Umbilical cord (tissue), 2 donors: ENCODE data around the gene TRMT2A. TPM values are rescaled to one million over a fixed set of nuclear protein-coding genes. Genes with fewer than 3 reads are reported as not detected.
A peak's percentile ranks its signal among the peaks of the same experiment; 100 is the strongest.

Experiments
- DNase-seq: peaks from one replicate; pipeline ENCODE4 v3.0.0-alpha.2; 2015; ENCODE audit warnings: low spot score
- total RNA-seq: library from RNA; depleted of rRNA; stranded (reverse); fragments of >200 nt; gene quantifications from one replicate; pipeline ENCODE4 v1.2.3, GENCODE V29; 2014; ENCODE audit warnings: low replicate concordance; ENCODE audit not compliant: insufficient read depth

Gene TRMT2A
- total RNA-seq, 1 donor from 2014 or later, result 30.8 TPM

DNA sequence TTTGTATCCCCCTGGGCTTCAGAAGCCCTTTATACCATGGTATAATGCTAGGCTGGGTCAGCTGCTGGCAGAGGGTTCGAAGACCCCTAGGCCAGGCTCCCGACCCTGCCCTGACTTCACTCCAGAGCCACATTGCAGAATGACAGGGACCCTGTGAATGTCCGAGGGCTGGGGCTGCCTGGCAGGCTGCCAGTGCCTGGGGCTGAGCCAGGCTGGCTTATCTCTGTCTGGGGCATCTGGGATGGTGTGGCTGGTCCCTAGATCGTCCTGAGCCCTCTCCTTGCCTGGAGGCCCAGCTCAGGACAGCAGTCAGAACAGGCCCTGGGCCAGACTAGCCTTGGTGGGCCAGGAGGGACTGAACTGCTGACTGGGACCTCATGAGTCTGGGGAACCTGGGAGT lies 18.2 kb upstream of the TRMT2A start:
- DNase-seq, result no peak

DNA sequence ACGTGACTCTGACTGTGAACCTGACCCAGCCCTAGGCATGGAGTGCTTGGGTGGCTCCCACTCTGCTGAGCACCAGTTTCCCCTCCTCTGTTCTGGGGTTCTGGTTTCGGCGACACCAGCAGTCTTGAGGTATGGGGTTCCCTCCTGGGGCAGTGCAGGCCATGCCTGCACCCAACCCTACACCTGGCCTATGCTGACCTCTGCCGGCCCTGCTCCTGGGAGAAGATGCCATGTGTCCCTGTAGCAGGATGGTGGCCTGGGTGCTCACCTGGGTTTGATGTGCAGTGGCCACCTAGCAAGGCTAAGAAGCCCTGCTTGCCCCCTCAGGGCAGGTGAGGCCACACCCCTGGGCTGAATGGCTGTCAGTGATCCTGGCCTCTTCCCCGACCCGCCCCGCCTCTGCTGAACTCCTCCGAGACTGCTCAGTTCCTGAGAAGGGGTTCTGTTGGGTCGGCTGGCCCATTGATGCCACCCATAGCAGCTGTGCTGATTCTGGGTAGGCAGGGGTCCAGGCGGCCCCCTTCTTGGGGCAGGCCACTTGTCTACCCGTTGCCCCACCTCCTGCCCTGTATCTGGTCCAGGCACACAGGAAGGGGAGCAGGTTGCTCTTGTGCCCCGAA lies 17.0 kb upstream of the TRMT2A start:
- DNase-seq, result no peak

DNA sequence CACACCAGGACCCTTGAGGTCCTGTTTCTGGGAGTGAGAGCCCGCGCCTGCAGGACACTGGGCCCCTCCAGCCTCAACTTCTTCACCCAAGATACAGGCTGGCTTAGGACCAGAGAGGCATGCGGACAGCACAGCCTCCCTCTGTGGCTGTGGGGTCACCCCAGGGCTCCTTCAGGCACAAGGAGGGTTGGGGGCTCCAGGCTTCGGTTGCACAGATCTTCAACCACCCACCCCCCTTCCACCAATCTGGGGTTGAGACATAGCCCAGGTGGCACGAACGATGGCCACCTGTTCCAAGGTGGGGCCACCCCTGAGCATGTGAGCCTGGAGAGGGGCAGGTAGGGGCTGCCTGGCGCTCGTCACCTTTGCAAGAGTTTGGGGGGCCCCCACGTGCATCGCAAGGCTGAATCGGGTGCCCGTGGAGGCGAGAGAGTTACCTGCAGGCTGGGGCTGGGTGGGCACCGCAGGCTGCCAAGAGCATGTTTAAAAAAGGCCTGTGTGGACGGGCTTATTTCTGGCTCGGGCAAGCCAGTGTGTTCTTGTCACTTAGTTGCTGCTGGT lies 15.7 kb upstream of the TRMT2A start:
- DNase-seq, result no peak

DNA sequence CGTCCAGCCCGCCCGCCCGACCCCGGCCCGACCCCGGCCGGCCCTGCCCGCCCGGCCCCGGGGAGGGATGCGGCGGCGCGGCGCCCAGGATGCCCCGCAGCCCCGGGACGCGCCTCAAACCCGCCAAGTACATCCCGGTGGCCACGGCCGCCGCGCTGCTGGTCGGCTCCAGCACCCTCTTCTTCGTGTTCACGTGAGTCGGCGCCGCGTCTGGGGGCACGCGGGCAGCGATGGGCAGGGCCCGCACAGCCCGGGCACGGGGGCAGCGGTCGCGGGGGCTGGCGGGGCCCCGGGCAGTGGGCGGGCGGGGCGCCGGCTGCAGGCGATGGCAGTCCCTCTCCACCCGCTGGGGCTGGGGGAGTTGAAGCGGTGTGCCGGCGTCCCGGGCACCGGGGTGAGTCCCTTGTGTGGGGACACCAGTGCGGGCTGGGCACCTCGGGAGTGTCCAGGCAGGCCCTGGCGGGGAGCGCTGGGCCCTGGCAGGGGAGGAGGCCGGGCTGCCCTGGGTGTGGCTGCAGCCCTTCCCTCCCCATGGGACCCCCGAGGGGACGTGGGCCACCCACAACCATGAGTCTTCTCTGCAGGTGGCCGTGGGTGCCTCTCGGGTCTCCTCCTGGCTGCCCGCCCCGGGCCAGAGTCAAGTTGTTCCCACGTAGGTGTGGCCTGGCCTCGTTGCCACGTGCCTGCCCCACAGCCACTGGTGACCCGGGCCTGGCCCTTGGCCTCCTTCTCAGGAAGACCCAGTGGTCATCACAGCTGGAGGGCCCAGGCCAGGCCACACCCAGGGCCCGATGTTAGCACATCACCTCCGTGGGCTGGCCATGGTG lies 15.0 kb upstream of the TRMT2A start:
- no peak for DNase-seq

DNA sequence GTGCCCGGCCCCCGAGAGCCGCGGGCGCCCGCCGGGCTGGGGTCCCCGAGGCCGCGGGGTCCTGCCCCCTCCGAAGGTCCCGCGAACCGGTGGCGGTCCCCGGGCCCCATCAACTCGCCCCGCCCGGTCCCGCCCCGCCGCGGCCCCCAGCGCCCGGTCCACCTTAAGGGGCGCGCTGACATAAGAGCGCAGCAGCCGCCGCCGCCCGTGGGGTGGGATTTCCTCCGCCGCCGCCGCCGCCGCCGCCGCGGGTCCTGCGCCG lies 14.5 kb upstream of the TRMT2A start, which contains the start of gene ZDHHC8:
Gene ZDHHC8 (plus strand): TSS at position 208 of the 262 bp plus-strand sequence. CDS start 144 bp downstream, outside the sequence.
- no peak for DNase-seq

DNA sequence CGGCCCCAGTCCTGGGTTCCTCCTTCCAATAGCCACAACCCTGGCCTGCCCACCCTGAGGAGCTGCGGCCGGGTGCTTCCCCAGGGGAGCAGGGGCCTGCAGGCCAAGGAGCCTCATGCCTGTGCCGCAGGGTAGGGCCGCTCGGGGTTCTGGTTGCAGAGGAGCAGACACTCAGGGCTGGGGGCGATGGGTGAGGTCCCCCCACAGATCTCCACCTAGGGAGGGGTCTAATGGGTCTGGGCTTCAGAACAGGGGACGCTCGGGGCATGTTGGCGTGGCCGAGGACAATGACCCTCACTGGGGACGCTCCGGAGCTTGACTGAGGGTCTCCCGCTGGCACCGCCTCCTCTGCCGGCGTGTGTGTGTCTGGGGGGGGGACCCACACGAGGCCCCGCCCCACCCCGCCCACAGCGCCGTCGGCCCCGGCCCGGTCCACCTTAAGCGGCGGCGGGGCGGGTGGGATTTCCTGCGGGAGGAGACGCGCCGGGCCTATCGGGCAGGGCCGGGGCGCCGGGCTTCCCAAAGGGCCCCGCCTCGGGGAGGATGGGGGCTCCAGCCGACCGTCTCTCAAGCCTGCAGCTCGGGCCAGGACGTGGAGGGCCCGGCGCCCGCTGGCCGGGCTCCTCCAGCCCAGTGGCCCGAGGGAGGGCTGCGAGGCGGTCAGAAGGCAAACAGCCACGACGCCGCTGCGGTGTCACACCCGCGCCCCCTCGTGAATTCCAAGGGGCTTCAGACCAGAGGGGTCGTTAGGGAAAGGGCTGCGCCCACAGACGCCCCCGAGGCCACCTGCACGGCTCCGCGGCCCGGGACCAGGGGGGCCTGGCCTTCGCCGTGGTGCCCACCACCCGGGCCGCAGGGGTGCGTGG lies 13.9 kb upstream of the TRMT2A start:
- peak; percentile 86 for DNase-seq

DNA sequence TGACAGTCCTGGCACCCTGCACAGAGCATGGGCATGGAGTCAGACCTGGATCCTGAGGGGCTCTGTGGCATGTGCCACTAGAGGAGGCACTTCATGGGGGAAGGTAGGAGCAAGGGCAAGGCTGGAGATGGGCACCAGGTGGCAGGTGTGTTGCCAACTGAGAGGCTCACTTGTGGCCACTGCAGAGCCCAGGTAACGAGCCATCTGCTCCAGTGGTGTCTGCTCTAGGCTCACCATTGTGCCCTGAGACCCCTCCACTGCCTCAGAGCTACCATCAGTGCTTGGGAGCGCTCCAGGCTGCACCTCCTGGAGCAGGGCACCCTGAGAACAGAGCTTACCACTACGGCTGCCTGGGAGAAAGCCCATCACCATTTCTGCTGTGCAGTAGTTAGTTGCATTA lies 13.3 kb upstream of the TRMT2A start:
- no peak for DNase-seq

DNA sequence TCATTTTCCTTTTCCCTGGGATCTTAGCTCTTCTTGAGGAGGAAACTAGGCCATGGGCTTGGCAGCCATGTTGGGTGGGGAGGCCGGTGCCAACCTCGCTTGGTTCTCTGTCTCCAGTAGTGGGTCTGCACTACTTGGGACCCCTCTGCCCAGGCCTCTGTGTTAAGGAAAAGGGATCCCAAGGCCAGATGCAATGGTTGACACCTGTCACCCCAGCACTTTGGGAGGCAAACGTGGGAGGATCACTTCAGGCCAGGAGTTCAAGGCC lies 12.7 kb upstream of the TRMT2A start:
- no peak for DNase-seq

DNA sequence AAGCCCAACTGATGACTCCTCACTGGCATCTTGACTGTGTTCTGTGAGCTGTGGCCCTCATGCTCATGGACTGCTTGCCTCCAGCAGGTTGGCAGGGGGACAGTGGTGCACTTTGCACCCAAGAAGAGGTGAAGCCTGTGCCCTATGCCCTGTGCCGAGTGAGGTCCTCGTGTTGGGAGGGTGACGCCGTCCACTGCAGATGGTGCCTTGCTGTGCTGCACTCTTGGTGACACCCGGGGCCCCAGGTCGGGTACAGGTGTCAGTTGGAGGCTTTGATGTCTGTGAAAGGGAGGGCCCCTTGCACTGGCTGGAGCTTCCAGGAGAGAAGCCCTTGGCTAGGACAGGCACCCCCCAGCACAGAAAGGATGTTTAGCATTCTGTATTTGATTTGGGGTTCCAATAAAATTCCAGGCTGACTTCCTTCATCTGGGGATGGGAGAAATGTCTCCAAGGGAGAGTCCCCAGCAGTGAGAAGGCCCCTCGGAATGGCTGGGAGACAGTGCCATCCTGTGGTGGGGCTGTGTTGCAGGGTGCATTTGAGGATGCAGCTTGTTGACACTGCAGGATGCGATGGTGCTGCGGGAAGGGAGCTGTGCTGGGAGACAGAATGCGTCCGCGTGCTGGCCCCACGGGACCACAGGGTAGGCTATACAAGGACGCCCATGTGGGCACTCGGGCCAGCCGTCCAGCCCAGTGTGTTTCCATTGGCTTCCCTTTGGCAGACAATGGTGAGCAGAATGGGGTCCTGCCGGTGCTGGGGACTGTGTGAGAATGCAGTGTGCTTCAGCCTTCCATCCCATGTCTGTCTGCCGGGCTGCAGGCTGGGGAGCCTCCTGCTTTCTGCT lies 12.1 kb upstream of the TRMT2A start:
- DNase-seq, result no peak

DNA sequence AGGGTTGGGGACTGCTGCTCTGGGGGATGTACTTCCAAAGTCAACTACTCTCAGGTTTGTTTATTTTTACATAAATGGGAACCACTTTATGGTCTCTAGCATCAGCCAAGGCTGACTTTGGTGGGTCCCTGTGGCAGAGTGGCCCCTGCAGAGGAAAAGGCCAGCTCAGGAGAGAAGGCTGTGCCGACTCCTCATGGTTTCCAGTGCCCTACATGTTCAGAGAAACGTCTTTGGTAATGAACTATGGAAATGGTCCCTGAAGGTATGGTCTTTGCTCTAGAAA lies 11.5 kb upstream of the TRMT2A start:
- DNase-seq, result no peak

DNA sequence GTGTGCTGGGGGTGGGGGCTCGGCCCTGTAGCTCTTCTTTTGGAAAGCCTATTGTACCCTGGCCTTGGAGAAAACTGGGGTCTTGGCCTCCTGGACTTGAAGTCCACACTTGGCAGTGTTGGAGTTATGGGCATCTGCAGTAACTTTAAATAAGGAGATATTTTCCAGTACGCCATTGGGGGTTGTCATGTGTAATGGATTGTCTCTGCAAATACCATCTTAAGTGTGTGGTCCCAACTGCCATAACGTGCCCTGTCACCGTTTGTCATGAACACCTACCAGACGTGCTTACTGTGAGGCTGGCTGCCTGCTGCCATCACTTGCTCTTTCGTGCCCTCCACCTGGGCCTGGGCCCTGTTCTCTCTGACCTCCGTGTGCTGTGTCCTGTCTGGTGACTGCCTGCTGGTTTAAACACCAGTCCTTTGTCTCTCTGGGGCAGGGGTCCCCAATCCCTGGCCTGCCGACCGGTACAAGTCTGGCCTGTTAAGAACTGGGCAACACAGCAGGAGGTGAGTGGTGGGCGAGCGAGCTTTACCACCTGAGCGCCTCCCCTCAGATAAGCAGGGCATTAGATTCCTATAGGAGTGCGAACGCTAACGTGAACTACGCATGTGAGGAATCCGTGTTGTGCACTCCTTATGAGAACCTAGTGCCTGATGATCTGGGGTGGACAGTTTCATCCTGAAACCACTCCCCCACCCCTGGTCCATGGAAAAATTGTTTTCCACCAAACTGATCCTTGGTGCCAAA lies 11.0 kb upstream of the TRMT2A start:
- DNase-seq, result no peak

DNA sequence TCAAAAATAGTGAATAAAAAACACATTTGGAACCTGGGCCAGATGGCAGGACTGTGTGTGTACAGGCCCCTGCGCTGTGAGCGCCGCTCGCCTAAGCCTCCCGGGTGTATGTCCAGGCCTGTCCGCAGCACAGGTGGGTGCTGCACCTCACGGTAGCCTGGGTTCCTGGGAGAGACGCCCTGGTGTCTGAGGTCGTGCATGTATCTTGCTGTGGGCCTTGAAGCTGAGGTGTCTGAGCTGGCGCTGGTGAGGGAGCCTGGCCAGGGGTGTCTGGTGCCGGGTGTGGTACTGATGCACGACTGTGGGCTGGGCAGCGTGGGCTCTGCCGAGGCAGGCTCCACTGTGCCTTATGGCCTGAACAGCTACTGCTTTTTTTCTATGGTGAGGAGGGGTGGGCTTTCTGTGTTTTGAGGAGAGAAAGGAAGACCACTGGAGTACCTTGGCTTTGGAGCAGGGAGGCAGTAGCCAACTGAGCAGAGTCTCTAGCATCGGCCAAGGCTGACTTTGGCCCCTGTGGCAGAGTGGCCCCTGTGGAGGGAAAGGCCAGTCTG lies 10.4 kb upstream of the TRMT2A start:
- no peak for DNase-seq

DNA sequence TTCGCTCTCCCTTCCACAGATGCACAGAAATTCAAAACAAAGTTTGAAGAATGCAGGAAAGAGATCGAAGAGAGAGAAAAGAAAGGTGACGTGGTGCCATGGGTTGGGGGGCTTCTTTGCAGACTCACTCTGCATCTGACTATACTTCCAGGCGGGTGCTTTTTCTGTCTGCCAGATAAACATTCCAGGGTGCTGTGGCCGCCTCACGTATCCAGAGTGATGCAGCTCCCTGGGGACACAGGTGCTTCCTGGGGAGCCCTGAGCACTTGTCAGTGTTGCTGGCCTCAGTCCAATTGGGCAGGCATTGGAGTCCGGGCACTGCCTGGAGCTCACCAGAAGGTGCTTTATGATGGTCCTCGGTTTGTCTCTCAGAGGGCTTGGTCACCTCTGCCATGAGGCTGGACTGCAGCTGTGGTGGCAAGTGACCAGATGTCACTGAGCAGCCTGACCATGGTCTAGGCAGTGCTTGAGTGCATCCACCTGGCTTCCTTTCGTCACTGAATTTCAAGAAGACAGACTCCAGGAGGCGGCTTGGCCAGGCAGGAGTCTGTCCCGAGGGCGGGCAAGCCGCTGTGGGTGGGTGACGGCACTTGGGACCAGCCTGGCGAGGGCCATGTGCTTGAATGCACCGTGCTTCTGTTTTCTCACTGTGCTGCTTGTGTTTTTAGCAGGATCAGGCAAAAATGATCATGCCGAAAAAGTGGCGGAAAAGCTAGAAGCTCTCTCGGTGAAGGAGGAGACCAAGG lies 9.4 kb upstream of the TRMT2A start:
- DNase-seq, result no peak

DNA sequence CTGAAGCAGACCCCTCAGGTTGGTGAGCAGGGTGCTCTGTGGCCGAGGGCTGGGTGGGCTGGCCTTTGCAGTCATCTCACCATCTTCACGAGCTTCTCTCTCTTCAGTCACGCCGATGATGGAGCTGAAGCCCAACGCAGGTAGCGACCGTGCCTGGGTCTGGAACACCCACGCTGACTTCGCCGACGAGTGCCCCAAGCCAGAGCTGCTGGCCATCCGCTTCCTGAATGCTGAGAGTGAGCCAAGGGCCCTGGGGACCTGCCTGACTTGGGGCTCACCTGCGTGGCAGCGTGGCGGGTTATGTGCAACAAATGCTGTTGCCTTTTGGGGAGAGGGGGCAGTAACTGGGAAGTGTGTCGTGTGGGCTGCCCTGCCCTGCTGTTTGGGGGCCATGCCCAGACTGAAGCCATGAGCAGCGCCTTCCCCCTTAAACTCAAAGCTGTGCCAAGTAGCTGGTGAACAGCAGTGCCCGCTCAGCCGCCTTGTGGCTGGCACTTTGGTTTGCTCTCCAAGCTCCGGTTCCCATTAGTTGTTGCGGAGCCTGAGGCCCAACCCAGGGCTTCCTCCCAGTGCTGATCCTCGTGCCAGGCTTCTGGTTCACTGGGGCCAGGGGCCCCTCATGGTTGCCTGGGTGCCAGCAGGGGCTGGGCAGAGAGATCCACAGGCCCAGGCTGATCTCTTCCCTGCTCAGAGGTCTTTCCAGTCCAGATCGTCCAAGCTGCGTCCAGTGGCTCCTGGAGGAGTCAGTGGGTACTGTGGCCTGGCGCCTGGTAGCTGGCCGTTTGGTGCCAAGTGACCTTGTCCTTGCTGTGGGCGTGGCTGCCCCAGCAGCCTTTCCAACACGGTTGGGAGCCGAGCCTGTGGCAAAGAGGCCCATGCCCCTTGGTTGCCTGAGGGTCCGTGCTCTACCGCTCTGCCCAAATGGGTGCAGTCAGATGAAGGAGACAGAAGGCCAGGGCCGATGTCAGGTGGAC lies 8.5 kb upstream of the TRMT2A start:
- DNase-seq, result no peak

DNA sequence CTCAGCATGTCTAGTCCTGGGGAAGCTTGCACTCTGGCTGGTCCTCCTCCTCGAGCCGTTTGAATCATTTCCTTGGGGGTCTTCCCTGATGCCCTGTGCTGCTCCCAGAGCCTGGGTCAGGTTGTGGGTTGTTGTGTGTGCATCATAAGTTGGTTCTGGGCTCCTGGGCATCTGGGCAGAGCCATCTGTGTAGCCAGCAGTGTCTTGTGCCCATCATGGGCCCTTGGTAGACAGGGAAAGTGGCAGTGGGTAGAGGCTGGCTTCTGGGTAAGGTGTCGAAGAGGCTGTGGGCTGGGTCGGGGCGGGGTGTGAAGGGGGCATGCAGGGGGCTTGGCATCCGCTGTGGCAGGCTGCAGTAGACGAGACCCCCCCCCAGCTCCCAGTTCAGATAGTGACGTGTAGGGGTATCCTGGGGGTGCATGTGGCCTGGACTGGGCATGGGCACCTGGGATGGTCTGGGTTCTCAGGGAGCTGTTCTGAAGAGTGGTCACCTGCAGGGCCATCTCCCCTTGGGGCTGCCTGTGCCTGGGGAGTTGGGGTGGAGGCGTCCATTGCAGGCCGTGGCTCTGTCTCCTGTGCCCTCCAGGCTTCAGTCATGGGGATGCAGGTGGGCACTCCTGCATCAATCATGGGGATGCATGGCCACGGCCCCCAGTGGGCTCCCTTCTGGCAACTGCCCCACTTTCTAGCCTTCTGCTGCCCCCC lies 7.2 kb upstream of the TRMT2A start:
- no peak for DNase-seq

DNA sequence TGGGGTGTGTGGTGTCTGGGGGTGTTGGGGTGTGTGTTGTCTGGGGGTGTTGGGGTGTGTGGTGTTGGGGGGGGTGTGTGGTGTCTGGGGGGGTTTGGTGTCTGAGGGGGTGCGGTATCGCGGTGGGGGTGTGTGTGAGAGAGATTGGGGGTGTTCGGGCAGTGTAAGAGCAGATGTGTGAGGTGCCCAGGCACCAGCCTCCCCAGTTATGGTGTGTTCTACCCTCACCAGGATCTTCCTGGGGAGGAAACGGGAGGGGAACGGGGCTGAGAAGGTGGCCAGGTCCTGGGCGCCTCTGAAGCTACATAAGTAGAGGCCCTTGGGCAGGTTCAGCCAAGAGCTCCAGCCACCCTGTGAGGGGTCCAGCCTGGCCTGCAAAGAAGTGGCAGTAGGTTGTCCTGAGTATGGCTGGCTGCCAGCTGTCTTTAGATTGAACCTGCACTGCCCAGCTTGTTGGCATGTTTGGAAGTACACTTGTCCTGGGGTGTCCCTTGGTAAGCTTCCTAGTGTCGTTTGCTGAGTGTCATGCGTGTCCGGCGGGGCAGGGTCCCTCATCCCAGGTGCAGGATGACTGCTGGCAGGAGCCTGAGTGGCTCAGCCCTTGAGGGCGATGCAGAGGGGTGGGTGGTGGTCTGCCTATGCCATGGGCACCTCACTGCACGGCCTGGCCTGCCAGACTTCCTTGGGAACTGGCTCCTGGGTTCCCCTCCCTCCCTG lies 6.5 kb upstream of the TRMT2A start:
- DNase-seq, result no peak

DNA sequence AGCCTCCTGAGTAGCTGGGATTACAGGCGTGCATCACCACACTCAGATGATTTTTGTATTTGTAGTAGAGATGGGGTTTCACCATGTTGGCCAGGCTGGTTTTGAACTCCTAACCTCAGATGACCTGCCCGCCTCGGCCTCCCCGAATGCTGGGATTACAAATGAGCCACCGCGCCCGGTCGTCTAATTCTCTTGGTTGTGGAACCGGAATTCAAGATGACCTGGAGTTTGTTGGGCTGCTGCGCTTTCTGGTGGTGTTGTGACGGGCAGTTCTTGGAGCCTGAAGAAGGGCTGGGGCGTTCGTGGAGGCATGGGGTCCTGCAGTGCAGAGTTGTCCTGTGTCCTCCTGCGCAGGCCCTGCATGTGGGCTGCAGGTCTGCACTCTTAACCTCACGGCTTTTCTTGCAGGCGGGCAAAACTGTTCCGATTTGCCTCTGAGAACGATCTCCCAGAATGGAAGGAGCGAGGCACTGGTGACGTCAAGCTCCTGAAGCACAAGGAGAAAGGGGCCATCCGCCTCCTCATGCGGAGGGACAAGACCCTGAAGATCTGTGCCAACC lies 4.9 kb upstream of the TRMT2A start:
- DNase-seq, result no peak
